Keratinocyte (primary cell): ENCODE data around the gene PLAC1. TPM values are rescaled to one million over a fixed set of nuclear protein-coding genes. Genes with fewer than 3 reads are reported as not detected.

Experiments
- DNase-seq: peaks from one replicate; pipeline ENCODE4 v3.0.0-alpha.2; 2011; ENCODE audit warnings: low read depth, missing footprints, low spot score
- FAIRE-seq: peaks from 2 replicates; lab custom pipeline; 2011; peaks lifted over from hg19 to GRCh38; lab: Jason Lieb, UNC
- H2AFZ ChIP-seq: 2 replicates; pipeline ENCODE4 v1.6.0; 2012; ENCODE audit warnings: low read length, control low read depth, inconsistent platforms; ENCODE audit not compliant: control insufficient read depth
- H3K27ac ChIP-seq: 2 replicates; pipeline ENCODE4 v1.5.1; 2011; ENCODE audit warnings: low read length; ENCODE audit not compliant: control insufficient read depth, insufficient read depth
- H3K27me3 ChIP-seq: 3 replicates; pipeline ENCODE4 v1.6.0; 2011; ENCODE audit warnings: low read length; ENCODE audit not compliant: control insufficient read depth, insufficient read depth; ENCODE audit errors: extremely low read depth
- H3K36me3 ChIP-seq, 2 experiments: 2 replicates in 1 of 2; 3 replicates in 1 of 2; pipeline ENCODE4 v1.5.1; 2011; ENCODE audit warnings: low read length in 2 of 2, mild to moderate bottlenecking in 1 of 2; ENCODE audit not compliant: control insufficient read depth in 2 of 2, insufficient read depth in 2 of 2; ENCODE audit errors: extremely low read depth in 1 of 2
- H3K4me1 ChIP-seq: 3 replicates; pipeline ENCODE4 v1.5.1; 2011; ENCODE audit warnings: low read length; ENCODE audit not compliant: control insufficient read depth, insufficient read depth; ENCODE audit errors: extremely low read depth
- H3K4me2 ChIP-seq: 3 replicates; pipeline ENCODE4 v1.6.0; 2011; ENCODE audit warnings: low read depth, low read length; ENCODE audit not compliant: control insufficient read depth, insufficient read depth; ENCODE audit errors: extremely low read depth
- H3K4me3 ChIP-seq, 3 experiments: fragments of 200-600 bp in 1 of 3; sonication (generic) in 1 of 3; 2 replicates in 2 of 3; 3 replicates in 1 of 3; pipeline ENCODE4 v1.5.1; 2011 to 2016; ENCODE audit warnings: low read length in 3 of 3, mild to moderate bottlenecking in 3 of 3, control low read depth in 2 of 3, inconsistent platforms in 1 of 3, low read depth in 1 of 3, mixed read lengths in 1 of 3, mixed run types in 1 of 3, moderate library complexity in 1 of 3; ENCODE audit not compliant: control insufficient read depth in 2 of 3, insufficient read depth in 2 of 3; ENCODE audit errors: extremely low read depth in 1 of 3
- H3K79me2 ChIP-seq: 2 replicates; pipeline ENCODE4 v1.6.0; 2012; ENCODE audit warnings: low read length; ENCODE audit not compliant: control insufficient read depth, insufficient read depth
- H3K9ac ChIP-seq: 3 replicates; pipeline ENCODE4 v1.6.0; 2011; ENCODE audit warnings: low read length; ENCODE audit not compliant: control insufficient read depth, insufficient read depth; ENCODE audit errors: extremely low read depth
- H3K9me1 ChIP-seq: 3 replicates; pipeline ENCODE4 v1.6.0; 2011; ENCODE audit warnings: low read length; ENCODE audit not compliant: control insufficient read depth, insufficient read depth; ENCODE audit errors: extremely low read depth
- H3K9me3 ChIP-seq: 2 replicates; pipeline ENCODE4 v1.5.1; 2012; ENCODE audit warnings: low read depth, low read length; ENCODE audit not compliant: control insufficient read depth
- H4K20me1 ChIP-seq: 3 replicates; pipeline ENCODE4 v1.6.0; 2011; ENCODE audit warnings: low read length; ENCODE audit not compliant: control insufficient read depth, insufficient read depth; ENCODE audit errors: extremely low read depth
- CTCF ChIP-seq, 3 experiments: IDR thresholded peaks in 1 of 3; conservative IDR thresholded peaks in 1 of 3; optimal IDR thresholded peaks in 1 of 3; 2 replicates in 2 of 3; 3 replicates in 1 of 3; pipeline versions ENCODE3 to v1.5.1; 2011; ENCODE audit warnings: low read length in 3 of 3, mild to moderate bottlenecking in 3 of 3, moderate library complexity in 2 of 3, control low read depth in 1 of 3, inconsistent platforms in 1 of 3; ENCODE audit not compliant: insufficient read depth in 2 of 3; ENCODE audit errors: extremely low read depth in 1 of 3
- EZH2 ChIP-seq: IDR thresholded peaks from one replicate; pipeline ENCODE4 v1.6.1; 2012; ENCODE audit warnings: inconsistent platforms, mild to moderate bottlenecking, low read length, moderate library complexity
- dilution Hi-C: fragments of 300-500 bp; cut with MboI; formaldehyde crosslinking; loops from one replicate; pipeline ENCODE4 v1.7.0; 2020; ENCODE audit warnings: low sequenced_read_pairs; ENCODE audit not compliant: extremely low pct_ligation_motif_present
- polyA plus RNA-seq, 5 experiments: library from polyadenylated mRNA; depleted of rRNA in 3 of 5; stranded (reverse) in 3 of 5; stranded (forward) in 1 of 5; unstranded in 1 of 5; fragments of >200 nt; gene quantifications; 1 replicate in 1 of 5; 2 replicates in 3 of 5; 3 replicates in 1 of 5; pipeline versions ENCODE4 v1.2.1 to v1.2.3, GENCODE V29; 2011 to 2012; ENCODE audit warnings: missing spikeins in 2 of 5, low read depth in 1 of 5, low replicate concordance in 1 of 5

Gene PLAC1
- polyA plus RNA-seq, 1 donor (not counting 4 experiments of a cell fraction or from before 2014, with no cell fraction given) = 8.5 TPM

- Histone ChIP-seq H3K27me3 (no peaks in the 10 kb centered on the region), H3K9me1 (no peaks in the 10 kb centered on the region), H3K36me3 (no peaks in the 10 kb centered on the region), H3K79me2 (no peaks in the 10 kb centered on the region), H3K27ac (no peak overlapping the region), H2AFZ (no peak overlapping the region), H4K20me1 (no peaks in the 10 kb centered on the region), H3K9me3 (no peaks in the 10 kb centered on the region), H3K4me1 (no peaks in the 10 kb centered on the region), H3K4me2 (no peak overlapping the region), H3K9ac (no peak overlapping the region), H3K4me3 (no peak overlapping the region)
- FAIRE-seq = no peak
- dilution Hi-C loops = no loop called here
- no peak for DNase-seq
- TF ChIP-seq CTCF (optimal IDR thresholded peaks at IDR 0.05 in 1 of 3, IDR thresholded peaks at IDR 0.05 in 1 of 3, conservative IDR thresholded peaks at IDR 0.05 in 1 of 3; ENCODE audit: extremely low read depth in 1 of 3, insufficient read depth in 2 of 3, low read length in 3 of 3) = no peak
- no peak for TF ChIP-seq EZH2
Measured at GRCh38 chrX:134650701-134651100, 7.6 kb downstream of the PLAC1 start.

- Histone ChIP-seq H3K4me2 (no peak overlapping the region), H3K9ac (no peak overlapping the region), H3K79me2 (no peaks in the 10 kb centered on the region), H3K36me3 (no peaks in the 10 kb centered on the region), H4K20me1 (no peaks in the 10 kb centered on the region), H3K27me3 (no peaks in the 10 kb centered on the region), H2AFZ (no peak overlapping the region), H3K4me3 (no peak overlapping the region), H3K9me1 (no peaks in the 10 kb centered on the region), H3K9me3 (no peaks in the 10 kb centered on the region), H3K4me1 (no peaks in the 10 kb centered on the region), H3K27ac (no peak overlapping the region)
- DNase-seq (no peak), FAIRE-seq (no peak)
- TF ChIP-seq EZH2 (no peak), CTCF (optimal IDR thresholded peaks at IDR 0.05 in 1 of 3, IDR thresholded peaks at IDR 0.05 in 1 of 3, conservative IDR thresholded peaks at IDR 0.05 in 1 of 3; ENCODE audit: extremely low read depth in 1 of 3, insufficient read depth in 2 of 3, low read length in 3 of 3) (no peak)
- dilution Hi-C loops = no loop called here
Measured at GRCh38 chrX:134649770-134650169, 8.5 kb downstream of the PLAC1 start.
